HCT116 (cell line): Measurements from ENCODE around the gene MEIOB. TPM values are rescaled to one million over a fixed set of nuclear protein-coding genes. Genes with fewer than 3 reads are reported as not detected.

ENCODE experiments used
- ATAC-seq: fragments of 200-7000 bp; cut with Tn5 transposase; 2 replicates; pipeline ENCODE4 v1.9.1; 2020; ENCODE audit warnings: mild to moderate bottlenecking, moderate library complexity
- BruUV-seq: library from RNA; stranded (reverse); fragments of 400-500 nt; replicated peaks from 2 replicates; lab custom pipeline; 2021; lab: Mats Ljungman, UMichigan
- CTCF ChIA-PET: fragments of 300-600 bp; sonication (Branson Sonifier 250); formaldehyde crosslinking; loops from one replicate; lab custom pipeline; 2021; ENCODE audit warnings: antibody characterized with exemption; lab: Charles Lee
- POLR2A ChIA-PET: fragments of 300-600, 350-600 bp; sonication (Branson Sonifier 250); formaldehyde crosslinking; loops from one replicate; lab custom pipeline; 2021; ENCODE audit warnings: antibody characterized with exemption; lab: Charles Lee
- RAD21 ChIA-PET, 2 experiments: fragments of 300-600 bp; sonication (Branson Sonifier 250); formaldehyde crosslinking; loops; one replicate each; lab custom pipeline; 2023; ENCODE audit warnings: low total read pairs in 2 of 2; ENCODE audit not compliant: uncharacterized antibody in 2 of 2, unreplicated experiment in 2 of 2, low non-redundant PET in 1 of 2; lab: Charles Lee
- DNase-seq: peaks from one replicate; pipeline ENCODE4 v3.0.0-alpha.2; 2010; ENCODE audit warnings: low read depth, low spot score
- H2AFZ ChIP-seq: fragments of 200-600 bp; shearing (Covaris generic), sonication (generic); 2 replicates; pipeline ENCODE4 v1.6.1; 2017; ENCODE audit warnings: low read depth, mixed run types, mixed read lengths, antibody characterized with exemption, low read length; ENCODE audit not compliant: poor library complexity, severe bottlenecking
- H3K27ac ChIP-seq: 2 replicates; pipeline ENCODE4 v1.5.1; 2012; ENCODE audit warnings: low read depth, low read length
- H3K27me3 ChIP-seq: fragments of 200-600 bp; sonication (generic); 2 replicates; pipeline ENCODE4 v1.6.1; 2016; ENCODE audit warnings: mixed run types, low read length, mixed read lengths; ENCODE audit not compliant: insufficient read depth
- H3K36me3 ChIP-seq, 2 experiments: fragments of 200-500 bp in 1 of 2; fragments of 200-600 bp in 1 of 2; sonication (Bioruptor generic) in 1 of 2; sonication (generic) in 1 of 2; 2 replicates each; pipeline versions ENCODE4 v1.5.1 to v1.6.1; 2014 to 2016; ENCODE audit warnings: low read length in 2 of 2, inconsistent platforms in 1 of 2, mixed read lengths in 1 of 2, mixed run types in 1 of 2; ENCODE audit not compliant: insufficient read depth in 2 of 2, control insufficient read depth in 1 of 2
- H3K4me1 ChIP-seq, 2 experiments: fragments of 200-600 bp in 1 of 2; sonication (generic) in 1 of 2; 2 replicates each; pipeline versions ENCODE4 v1.5.1 to v1.6.1; 2012 to 2017; ENCODE audit warnings: low read length in 2 of 2, inconsistent platforms in 1 of 2, mild to moderate bottlenecking in 1 of 2, mixed read lengths in 1 of 2, mixed run types in 1 of 2, moderate library complexity in 1 of 2; ENCODE audit not compliant: insufficient read depth in 2 of 2, control insufficient read depth in 1 of 2
- H3K4me2 ChIP-seq: fragments of 200-600 bp; sonication (generic); 2 replicates; pipeline ENCODE4 v1.6.1; 2017; ENCODE audit warnings: mixed run types, low read length, mixed read lengths
- H3K4me3 ChIP-seq, 2 experiments: fragments of 200-600 bp in 1 of 2; sonication (generic) in 1 of 2; replicated peaks in 1 of 2; 2 replicates each; pipeline ENCODE4 v1.5.1; 2011 to 2016; ENCODE audit warnings: low read length in 2 of 2, control low read depth in 1 of 2, low read depth in 1 of 2, mild to moderate bottlenecking in 1 of 2, mixed read lengths in 1 of 2, mixed run types in 1 of 2
- H3K79me2 ChIP-seq: fragments of 200-600 bp; sonication (generic); 2 replicates; pipeline ENCODE4 v1.6.1; 2017; ENCODE audit warnings: mild to moderate bottlenecking, mixed run types, low read length, moderate library complexity, mixed read lengths; ENCODE audit not compliant: insufficient read depth
- H3K9ac ChIP-seq: fragments of 200-600 bp; sonication (generic); 2 replicates; pipeline ENCODE4 v1.6.1; 2016; ENCODE audit warnings: low read length, mixed read lengths
- H3K9me2 ChIP-seq: fragments of 200-600 bp; sonication (generic), shearing (Covaris generic); 2 replicates; pipeline ENCODE4 v1.6.1; 2017; ENCODE audit warnings: mixed run types, mild to moderate bottlenecking, moderate library complexity; ENCODE audit not compliant: insufficient read depth
- H3K9me3 ChIP-seq, 2 experiments: fragments of 200-500 bp in 1 of 2; fragments of 200-600 bp in 1 of 2; sonication (Bioruptor generic) in 1 of 2; sonication (generic) in 1 of 2; 2 replicates each; pipeline ENCODE4 v1.6.1; 2014 to 2017; ENCODE audit warnings: low read length in 2 of 2, mixed read lengths in 2 of 2, inconsistent platforms in 1 of 2, low read depth in 1 of 2, mild to moderate bottlenecking in 1 of 2, mixed run types in 1 of 2, moderate library complexity in 1 of 2; ENCODE audit not compliant: control insufficient read depth in 1 of 2, insufficient read depth in 1 of 2
- H4K20me1 ChIP-seq: fragments of 200-600 bp; sonication (generic), shearing (Covaris generic); 2 replicates; pipeline ENCODE4 v1.6.1; 2017; ENCODE audit warnings: mixed run types, mild to moderate bottlenecking, moderate library complexity; ENCODE audit not compliant: insufficient read depth
- CBX3 ChIP-seq: IDR thresholded peaks from 2 replicates; pipeline ENCODE4 v1.6.1; 2012; ENCODE audit warnings: low read depth
- CEBPB ChIP-seq: IDR thresholded peaks from 2 replicates; pipeline ENCODE4 v1.6.1; 2012; ENCODE audit warnings: low read depth
- EGR1 ChIP-seq: IDR thresholded peaks from 2 replicates; pipeline ENCODE4 v1.6.1; 2012; ENCODE audit warnings: low read depth
- ELF1 ChIP-seq: IDR thresholded peaks from 2 replicates; pipeline ENCODE4 v1.6.1; 2012; ENCODE audit warnings: low read depth, borderline replicate concordance
- EZH2 ChIP-seq: fragments of 200-600 bp; sonication (generic); IDR thresholded peaks from 2 replicates; pipeline ENCODE4 v1.6.1; 2017; ENCODE audit warnings: antibody characterized with exemption, mixed run types
- JUND ChIP-seq: IDR thresholded peaks from 2 replicates; pipeline ENCODE4 v1.6.1; 2012
- POLR2A ChIP-seq: IDR thresholded peaks from 2 replicates; pipeline ENCODE4 v1.7.0; 2011; ENCODE audit warnings: borderline replicate concordance; ENCODE audit not compliant: insufficient read depth, insufficient read length; ENCODE audit errors: extremely low read depth
- SIN3A ChIP-seq: IDR thresholded peaks from 2 replicates; pipeline ENCODE4 v1.6.1; 2012; ENCODE audit warnings: low read depth
- TCF7L2 ChIP-seq: IDR thresholded peaks from 2 replicates; pipeline ENCODE4 v1.7.0; 2011; ENCODE audit warnings: borderline replicate concordance, inconsistent platforms; ENCODE audit not compliant: insufficient read depth, insufficient read length; ENCODE audit errors: extremely low read depth
- intact Hi-C: fragments of 100-400 bp; cut with micrococcal nuclease; formaldehyde crosslinking; loops from 2 replicates; pipeline ENCODE4 v1.10.0; 2022
- total RNA-seq: library from RNA; stranded (reverse); gene quantifications from one replicate; pipeline ENCODE4 v1.2.1, GENCODE V29; 2021; ENCODE audit not compliant: unreplicated experiment

MEIOB gene
- total RNA-seq, 1 experiment from 2014 or later: 0.59 TPM

DNA sequence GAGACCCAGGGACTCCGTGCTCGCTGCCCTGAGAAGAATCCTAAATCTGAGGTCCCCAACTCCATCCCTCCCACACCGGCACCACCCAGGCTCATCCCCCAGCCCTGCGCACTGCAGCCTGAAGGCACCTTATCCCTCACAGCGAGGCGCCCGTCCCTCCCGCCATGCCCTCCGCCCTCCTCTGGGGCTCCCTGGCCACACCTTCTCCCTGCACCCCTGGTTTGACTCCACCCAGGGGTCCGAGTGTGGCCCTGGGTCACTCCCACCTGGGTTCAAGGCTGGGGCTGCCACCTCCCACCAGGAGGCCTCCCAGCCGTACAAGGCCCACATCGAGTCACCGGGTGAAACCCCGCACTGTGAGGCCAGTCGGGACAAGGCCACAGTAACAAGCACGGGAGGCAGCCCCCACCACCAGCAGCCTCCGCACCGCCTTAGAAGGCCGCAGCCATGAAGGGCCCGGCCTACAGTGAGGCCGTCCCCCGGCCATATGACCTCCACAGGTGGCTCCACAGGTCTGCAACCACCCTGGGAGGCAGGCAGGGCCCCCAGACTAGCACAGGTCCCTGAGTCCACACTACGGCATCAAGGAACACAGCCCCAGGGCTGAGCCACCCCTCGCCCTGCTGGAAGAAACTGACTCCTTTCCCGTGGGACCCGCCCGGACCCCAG lies 53.6 kb downstream of the MEIOB start:
- no peaks in the 10 kb centered on the region for H3K79me2 ChIP-seq
- H3K4me1 ChIP-seq: no peaks in the 10 kb centered on the region
- no peak overlapping the region for H3K9ac ChIP-seq
- ATAC-seq (no peak), DNase-seq (no peak)
- TF ChIP-seq TCF7L2 (no peak), POLR2A (no peak), SIN3A (no peak), CEBPB (no peak), ELF1 (no peak), JUND (no peak)
- no TSS peak for BruUV-seq
- CTCF ChIA-PET: no interaction called here
- H3K4me3 ChIP-seq: no peak overlapping the region
- no peak overlapping the region for H3K4me2 ChIP-seq
- H3K9me3 ChIP-seq: no peaks in the 10 kb centered on the region
- RAD21 ChIA-PET: no interaction called here
- POLR2A ChIA-PET: no interaction called here
- H3K27me3 ChIP-seq: no peaks in the 10 kb centered on the region
- H2AFZ ChIP-seq: no peak overlapping the region
- no peak overlapping the region for H3K27ac ChIP-seq
- 0 out of 4 replicates have a peak, but pooled peaks cover 2 to 5% of the 10 kb centered on the region in 2 experiments for H3K36me3 ChIP-seq
- no peaks in the 10 kb centered on the region for H3K9me2 ChIP-seq
- intact Hi-C loops: no loop called here
- no peaks in the 10 kb centered on the region for H4K20me1 ChIP-seq

DNA sequence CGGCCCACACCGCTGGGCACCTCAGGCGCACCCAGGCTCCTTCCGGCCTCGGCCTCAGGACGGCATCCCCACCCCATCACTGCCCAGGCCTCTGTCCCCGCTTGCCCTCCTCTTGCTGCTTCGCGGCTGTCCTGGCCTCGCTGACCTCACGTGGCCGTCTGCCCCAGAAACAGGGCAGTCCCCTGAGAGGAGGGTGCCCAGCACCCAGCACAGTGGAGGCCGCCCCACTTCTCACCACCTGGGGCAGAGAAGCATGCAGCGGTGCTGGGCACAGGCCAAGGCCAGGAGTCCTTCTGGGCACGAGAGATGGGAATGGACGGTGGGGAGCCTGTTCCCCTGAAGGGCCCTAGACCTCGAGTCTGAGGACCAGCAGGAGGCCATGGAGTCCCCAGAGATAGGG lies 54.2 kb downstream of the MEIOB start:
- DNase-seq (no peak), ATAC-seq (no peak)
- no peak overlapping the region for H2AFZ ChIP-seq
- ChIA-PET RAD21 (no interaction called here), POLR2A (no interaction called here), CTCF (no interaction called here)
- no peaks in the 10 kb centered on the region for H3K9me3 ChIP-seq
- peaks cover 3 to 4% of the 10 kb centered on the region in 2 experiments; a peak in 3 of 4 replicates for H3K4me1 ChIP-seq
- intact Hi-C loops: no loop called here
- no peak overlapping the region for H3K4me2 ChIP-seq
- no peak overlapping the region for H3K4me3 ChIP-seq
- no peaks in the 10 kb centered on the region for H3K79me2 ChIP-seq
- TF ChIP-seq CBX3: no peak
- no peak for TF ChIP-seq EZH2
- no peak for TF ChIP-seq JUND
- no peak for TF ChIP-seq SIN3A
- no peak for TF ChIP-seq EGR1
- no peaks in the 10 kb centered on the region for H4K20me1 ChIP-seq
- BruUV-seq: no TSS peak
- H3K36me3 ChIP-seq: 0 out of 4 replicates have a peak, but pooled peaks cover 2 to 5% of the 10 kb centered on the region in 2 experiments
- no peak overlapping the region for H3K27ac ChIP-seq
- H3K9me2 ChIP-seq: no peaks in the 10 kb centered on the region
- no peaks in the 10 kb centered on the region for H3K27me3 ChIP-seq
- no peak overlapping the region for H3K9ac ChIP-seq
